ENCODE data around the gene BACE1. TPM values are rescaled to one million over a fixed set of nuclear protein-coding genes. Genes with fewer than 3 reads are reported as not detected.

The BACE1 gene
- total and polyA plus RNA-seq, 2 of the 13 experiments (the other 11 are each of a cell fraction or from before 2014, with no cell fraction given), result 7.5 to 17.9 TPM

GRCh38 chr11:117299351-117300282 is 16.4 kb downstream of the BACE1 start (continued):
- TF ChIP-seq, protein P1, sequence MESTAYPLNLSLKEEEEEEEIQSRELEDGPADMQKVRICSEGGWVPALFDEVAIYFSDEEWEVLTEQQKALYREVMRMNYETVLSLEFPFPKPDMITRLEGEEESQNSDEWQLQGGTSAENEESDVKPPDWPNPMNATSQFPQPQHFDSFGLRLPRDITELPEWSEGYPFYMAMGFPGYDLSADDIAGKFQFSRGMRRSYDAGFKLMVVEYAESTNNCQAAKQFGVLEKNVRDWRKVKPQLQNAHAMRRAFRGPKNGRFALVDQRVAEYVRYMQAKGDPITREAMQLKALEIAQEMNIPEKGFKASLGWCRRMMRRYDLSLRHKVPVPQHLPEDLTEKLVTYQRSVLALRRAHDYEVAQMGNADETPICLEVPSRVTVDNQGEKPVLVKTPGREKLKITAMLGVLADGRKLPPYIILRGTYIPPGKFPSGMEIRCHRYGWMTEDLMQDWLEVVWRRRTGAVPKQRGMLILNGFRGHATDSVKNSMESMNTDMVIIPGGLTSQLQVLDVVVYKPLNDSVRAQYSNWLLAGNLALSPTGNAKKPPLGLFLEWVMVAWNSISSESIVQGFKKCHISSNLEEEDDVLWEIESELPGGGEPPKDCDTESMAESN (CRISPR knock-in tag; conservative IDR thresholded peaks at IDR 0.05), result peak; percentile 28; the same call in 1 of the 2 replicates
- TF ChIP-seq ZFYVE20 (CRISPR knock-in tag; IDR thresholded peaks at IDR 0.05; ENCODE audit: borderline replicate concordance, low read depth) (no peak), FOXA3 (CRISPR knock-in tag; IDR thresholded peaks at IDR 0.05) (peak; percentile 39), CCDC6 (CRISPR knock-in tag; IDR thresholded peaks at IDR 0.05) (peak; percentile 25; the same call in 1 of the 2 replicates), YEATS2 (CRISPR knock-in tag; IDR thresholded peaks at IDR 0.05; ENCODE audit: borderline replicate concordance) (no peak), TMF1 (CRISPR knock-in tag; IDR thresholded peaks at IDR 0.05; ENCODE audit: low read depth) (no peak), ZNF800 (CRISPR knock-in tag; IDR thresholded peaks at IDR 0.05) (no peak), ZNF816 (CRISPR knock-in tag; IDR thresholded peaks at IDR 0.05; ENCODE audit: borderline replicate concordance) (no peak), ZNF232 (CRISPR knock-in tag; IDR thresholded peaks at IDR 0.05; ENCODE audit: borderline replicate concordance) (no peak), DDIT3 (CRISPR knock-in tag; IDR thresholded peaks at IDR 0.05) (no peak), SP140L (CRISPR knock-in tag; IDR thresholded peaks at IDR 0.05; ENCODE audit: borderline replicate concordance) (no peak)
- TF ChIP-seq, protein P2, sequence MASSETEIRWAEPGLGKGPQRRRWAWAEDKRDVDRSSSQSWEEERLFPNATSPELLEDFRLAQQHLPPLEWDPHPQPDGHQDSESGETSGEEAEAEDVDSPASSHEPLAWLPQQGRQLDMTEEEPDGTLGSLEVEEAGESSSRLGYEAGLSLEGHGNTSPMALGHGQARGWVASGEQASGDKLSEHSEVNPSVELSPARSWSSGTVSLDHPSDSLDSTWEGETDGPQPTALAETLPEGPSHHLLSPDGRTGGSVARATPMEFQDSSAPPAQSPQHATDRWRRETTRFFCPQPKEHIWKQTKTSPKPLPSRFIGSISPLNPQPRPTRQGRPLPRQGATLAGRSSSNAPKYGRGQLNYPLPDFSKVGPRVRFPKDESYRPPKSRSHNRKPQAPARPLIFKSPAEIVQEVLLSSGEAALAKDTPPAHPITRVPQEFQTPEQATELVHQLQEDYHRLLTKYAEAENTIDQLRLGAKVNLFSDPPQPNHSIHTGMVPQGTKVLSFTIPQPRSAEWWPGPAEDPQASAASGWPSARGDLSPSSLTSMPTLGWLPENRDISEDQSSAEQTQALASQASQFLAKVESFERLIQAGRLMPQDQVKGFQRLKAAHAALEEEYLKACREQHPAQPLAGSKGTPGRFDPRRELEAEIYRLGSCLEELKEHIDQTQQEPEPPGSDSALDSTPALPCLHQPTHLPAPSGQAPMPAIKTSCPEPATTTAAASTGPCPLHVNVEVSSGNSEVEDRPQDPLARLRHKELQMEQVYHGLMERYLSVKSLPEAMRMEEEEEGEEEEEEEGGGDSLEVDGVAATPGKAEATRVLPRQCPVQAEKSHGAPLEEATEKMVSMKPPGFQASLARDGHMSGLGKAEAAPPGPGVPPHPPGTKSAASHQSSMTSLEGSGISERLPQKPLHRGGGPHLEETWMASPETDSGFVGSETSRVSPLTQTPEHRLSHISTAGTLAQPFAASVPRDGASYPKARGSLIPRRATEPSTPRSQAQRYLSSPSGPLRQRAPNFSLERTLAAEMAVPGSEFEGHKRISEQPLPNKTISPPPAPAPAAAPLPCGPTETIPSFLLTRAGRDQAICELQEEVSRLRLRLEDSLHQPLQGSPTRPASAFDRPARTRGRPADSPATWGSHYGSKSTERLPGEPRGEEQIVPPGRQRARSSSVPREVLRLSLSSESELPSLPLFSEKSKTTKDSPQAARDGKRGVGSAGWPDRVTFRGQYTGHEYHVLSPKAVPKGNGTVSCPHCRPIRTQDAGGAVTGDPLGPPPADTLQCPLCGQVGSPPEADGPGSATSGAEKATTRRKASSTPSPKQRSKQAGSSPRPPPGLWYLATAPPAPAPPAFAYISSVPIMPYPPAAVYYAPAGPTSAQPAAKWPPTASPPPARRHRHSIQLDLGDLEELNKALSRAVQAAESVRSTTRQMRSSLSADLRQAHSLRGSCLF (CRISPR knock-in tag; IDR thresholded peaks at IDR 0.05; ENCODE audit: borderline replicate concordance), result no peak
- TF ChIP-seq, protein P3, sequence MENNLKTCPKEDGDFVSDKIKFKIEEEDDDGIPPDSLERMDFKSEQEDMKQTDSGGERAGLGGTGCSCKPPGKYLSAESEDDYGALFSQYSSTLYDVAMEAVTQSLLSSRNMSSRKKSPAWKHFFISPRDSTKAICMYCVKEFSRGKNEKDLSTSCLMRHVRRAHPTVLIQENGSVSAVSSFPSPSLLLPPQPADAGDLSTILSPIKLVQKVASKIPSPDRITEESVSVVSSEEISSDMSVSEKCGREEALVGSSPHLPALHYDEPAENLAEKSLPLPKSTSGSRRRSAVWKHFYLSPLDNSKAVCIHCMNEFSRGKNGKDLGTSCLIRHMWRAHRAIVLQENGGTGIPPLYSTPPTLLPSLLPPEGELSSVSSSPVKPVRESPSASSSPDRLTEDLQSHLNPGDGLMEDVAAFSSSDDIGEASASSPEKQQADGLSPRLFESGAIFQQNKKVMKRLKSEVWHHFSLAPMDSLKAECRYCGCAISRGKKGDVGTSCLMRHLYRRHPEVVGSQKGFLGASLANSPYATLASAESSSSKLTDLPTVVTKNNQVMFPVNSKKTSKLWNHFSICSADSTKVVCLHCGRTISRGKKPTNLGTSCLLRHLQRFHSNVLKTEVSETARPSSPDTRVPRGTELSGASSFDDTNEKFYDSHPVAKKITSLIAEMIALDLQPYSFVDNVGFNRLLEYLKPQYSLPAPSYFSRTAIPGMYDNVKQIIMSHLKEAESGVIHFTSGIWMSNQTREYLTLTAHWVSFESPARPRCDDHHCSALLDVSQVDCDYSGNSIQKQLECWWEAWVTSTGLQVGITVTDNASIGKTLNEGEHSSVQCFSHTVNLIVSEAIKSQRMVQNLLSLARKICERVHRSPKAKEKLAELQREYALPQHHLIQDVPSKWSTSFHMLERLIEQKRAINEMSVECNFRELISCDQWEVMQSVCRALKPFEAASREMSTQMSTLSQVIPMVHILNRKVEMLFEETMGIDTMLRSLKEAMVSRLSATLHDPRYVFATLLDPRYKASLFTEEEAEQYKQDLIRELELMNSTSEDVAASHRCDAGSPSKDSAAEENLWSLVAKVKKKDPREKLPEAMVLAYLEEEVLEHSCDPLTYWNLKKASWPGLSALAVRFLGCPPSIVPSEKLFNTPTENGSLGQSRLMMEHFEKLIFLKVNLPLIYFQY (CRISPR knock-in tag; IDR thresholded peaks at IDR 0.05; ENCODE audit: borderline replicate concordance), result no peak
